GM21576 (cell line): ENCODE results near the gene FNDC3B.
A peak's percentile ranks its signal among the peaks of the same experiment; 100 is the strongest.

Experiments
- ATAC-seq: cut with Tn5 transposase; IDR thresholded peaks from one replicate; pipeline ENCODE4 v1.9.1; 2021; ENCODE audit warnings: mild to moderate bottlenecking, moderate library complexity; ENCODE audit not compliant: unreplicated experiment

Gene FNDC3B

GRCh38 chr3:172051957-172052354 lies 12.6 kb downstream of the FNDC3B start:
- no peak for ATAC-seq

DNA sequence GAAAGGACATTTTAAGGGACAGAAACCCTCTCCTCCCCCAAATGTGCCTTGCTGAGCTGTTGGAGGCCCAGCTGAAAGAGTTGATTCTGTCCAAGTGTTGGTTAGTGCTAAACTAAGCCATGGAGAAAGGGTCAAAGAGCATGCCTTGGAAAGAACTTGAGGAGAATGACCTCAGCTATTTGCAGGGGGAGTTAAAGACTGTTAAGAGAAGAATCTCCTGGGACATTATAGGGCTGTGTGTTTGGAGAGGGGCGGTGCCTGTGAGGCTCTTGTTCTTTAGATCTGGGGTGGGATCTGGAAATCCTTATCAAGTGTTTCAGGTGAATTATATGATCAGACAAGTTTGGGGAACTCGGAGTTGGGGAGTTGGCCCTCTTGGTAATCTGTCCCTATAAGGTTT lies 13.0 kb downstream of the FNDC3B start:
- ATAC-seq, result no peak

GRCh38 chr3:172054115-172054764 lies 14.9 kb downstream of the FNDC3B start:
- ATAC-seq, result no peak

- ATAC-seq, result no peak
Measured at GRCh38 chr3:172056416-172056815, 17.0 kb downstream of the FNDC3B start.

- no peak for ATAC-seq
Measured at GRCh38 chr3:172057059-172057458, 17.7 kb downstream of the FNDC3B start.

GRCh38 chr3:172057624-172058327 lies 18.4 kb downstream of the FNDC3B start:
- no peak for ATAC-seq

GRCh38 chr3:172059532-172059931 lies 20.2 kb downstream of the FNDC3B start:
- ATAC-seq, result no peak

DNA sequence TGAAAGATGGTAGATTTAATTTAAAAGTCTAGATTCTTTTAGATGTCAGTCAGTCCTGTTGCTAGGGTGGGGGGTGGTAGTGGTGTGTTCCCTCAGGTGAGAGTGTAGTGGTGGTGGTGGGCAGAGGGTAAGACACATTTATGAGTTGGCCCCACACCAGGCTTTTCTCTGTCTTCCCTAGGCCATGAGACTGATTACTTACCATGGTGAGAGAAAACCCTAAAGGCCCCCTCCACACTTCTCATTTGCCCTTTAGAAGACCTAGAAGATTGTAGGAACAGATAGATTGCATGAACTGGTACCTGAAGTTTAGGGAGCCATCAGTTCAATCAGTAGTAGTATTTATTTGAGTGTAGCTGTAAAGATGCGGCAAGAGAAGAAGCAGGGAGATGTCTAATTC lies 20.9 kb downstream of the FNDC3B start:
- ATAC-seq, result no peak

GRCh38 chr3:172061724-172062184 lies 22.4 kb downstream of the FNDC3B start:
- peak; percentile 92 for ATAC-seq

DNA sequence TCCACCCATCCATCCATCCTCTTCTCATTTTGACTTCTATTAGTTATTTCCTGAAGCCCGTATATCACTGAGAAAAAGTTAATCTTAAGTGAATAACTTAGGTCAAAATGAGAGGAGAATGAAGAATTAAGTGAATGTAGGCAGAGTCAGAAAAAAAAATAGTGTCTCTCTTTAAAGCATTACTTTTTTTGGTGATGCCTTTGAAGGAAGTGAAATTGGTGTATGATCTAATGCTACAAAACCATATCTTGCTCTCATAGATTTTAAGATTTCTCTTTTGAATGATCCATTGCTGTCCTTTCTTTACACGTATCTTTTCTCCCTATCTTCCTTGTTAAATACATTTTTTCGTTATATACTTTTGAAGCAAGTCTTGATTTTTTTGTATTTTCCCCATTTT lies 23.4 kb downstream of the FNDC3B start:
- ATAC-seq, result no peak

DNA sequence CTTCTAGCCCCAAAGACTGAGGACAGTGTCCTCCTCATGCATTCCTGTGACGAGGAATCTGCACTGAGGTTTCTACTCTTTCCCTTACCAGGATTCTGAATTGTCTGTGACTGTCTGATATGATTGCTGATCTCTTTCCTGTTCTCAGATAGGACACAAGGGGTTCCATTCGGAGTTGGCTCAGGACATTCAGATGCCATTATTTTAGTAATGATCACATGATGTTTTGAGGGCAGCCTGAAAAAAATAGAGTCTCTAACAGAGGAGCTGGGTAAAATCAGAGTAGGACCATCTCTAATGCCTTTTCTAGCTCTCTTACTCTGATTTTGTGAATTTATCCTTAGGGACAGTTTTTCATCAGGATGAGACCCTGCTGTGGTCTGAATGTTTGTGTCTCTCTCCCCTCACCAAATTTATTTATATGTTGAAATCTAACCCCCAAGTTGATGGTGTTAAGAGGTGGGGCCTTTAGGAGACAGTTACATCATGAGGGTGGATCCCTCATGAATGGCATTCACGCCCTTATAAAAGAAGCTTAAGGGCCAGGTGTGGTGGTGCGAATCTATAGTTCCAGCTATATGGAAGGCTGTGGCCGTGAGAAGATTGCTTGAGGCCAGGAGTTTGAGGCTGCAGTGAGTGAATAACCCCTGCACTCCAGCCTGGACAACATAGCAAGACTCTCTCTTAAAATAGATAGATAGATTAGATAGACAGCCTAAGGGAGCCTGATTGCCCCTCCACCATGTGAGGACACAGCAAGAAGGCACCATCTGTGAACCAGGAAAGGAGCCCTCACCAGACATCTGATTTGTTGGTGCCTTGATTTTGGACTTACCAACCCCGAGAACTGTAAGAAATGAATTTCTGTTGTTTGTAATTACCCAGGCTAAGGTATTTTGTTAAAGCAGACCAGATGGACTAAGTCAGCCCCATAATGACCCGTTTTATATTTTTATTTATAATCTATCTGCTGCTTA lies 24.4 kb downstream of the FNDC3B start:
- no peak for ATAC-seq

GRCh38 chr3:172065527-172065926 lies 26.1 kb downstream of the FNDC3B start:
- ATAC-seq, result no peak

DNA sequence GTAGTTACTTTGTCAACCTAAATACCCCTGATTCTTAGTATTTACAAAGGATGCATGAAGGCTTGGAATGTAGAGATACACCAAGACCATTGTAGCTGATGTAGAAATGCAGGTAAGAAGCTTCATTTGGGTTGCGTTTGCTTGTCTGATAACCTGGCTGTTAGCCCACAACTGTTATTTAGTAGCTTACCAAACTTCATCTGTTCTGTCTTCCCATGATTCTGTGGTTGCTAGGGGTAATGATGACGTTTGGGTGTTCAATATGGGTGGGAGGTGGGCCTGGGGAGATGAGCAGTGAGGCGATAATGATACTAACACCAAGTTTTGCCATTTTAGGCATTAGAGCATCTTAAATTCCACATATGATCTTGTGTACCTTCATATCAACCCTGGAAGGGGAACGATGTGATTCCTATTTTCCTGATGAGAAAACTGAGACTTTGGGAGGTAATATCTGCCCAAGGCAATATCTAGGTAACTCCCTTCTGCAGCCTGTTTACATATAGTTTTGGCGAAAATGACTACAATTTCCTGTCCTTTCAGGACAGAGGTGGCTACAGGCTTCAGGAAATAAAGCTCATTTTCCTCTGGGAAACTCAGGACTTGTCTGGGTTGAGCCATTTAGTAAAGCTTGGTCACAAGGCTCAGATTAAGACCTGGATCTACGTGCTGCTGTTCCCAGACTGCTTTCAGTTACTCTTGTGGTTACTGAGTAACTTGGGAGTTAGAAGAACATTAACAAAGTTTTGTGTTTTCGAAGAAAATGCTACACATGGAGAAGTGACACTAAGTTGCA lies 26.8 kb downstream of the FNDC3B start:
- no peak for ATAC-seq

DNA sequence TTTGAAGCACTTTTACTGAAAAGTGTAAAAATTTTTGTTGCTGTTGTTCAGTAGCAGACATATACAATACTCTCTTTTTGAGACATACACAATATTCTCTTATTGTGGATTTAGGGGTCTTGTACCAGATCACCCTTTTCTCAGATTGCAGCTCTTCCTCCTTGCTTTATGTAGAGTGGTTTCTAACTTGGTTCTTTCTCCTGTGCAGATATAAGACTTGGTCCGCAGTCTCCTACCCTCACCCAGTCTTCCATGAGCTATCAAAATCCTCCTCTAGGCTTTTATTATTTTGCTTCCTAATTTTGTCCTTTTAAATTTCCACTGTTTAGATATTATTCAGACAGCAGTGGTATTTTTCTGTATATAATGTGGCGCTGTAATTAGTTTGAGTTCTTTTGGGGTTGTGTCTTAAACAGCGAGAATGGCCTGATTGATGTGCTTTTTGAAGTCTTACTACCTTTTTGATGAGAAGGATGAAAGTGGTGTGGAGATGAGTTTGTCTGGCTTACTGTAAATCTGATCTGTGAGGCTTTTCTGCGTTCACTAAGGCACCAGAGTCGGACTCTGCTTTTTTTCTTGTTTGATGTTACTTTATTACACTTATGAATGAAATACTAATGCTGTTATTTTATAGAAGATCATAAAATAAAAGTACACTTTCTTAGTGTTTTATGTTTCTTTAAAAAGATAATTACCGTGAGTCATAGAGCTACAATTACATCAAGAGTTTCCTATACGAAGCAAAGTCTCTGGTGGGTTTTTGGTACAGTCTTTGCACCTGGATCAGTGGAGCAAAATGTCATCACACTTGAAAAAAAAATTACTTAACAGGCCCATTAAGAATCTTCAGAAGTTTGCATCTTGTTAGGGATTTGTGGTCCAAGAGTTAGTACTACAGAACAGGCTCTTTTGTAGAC lies 27.8 kb downstream of the FNDC3B start:
- no peak for ATAC-seq

DNA sequence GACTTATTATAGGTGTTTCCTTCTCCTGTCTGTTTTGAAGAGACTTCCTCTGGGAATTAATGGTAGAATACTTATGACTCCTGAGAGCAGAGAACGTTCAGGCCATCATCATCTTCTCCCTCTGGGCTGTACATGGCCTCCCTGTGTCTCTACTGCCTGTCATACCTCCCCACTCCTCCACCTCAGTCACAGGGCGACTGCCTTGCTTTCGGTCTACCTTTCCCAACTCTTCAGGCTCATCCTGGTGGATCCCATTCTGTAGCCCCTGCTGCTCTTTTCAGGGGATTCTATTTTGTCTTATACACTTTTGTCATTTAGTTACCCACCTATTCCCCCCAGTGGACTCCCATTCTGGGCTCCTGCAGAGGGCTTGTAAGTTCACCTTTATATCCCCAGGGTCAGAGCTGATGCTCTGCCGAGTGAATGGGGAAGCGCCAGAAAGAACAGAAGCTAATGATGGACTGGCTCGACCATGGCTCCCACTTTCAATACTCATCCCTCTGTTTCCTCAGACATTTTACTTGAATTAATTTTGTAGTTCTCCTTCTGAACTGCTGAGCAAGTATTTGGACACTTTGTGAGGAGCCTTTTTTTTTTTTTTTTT lies 28.6 kb downstream of the FNDC3B start:
- ATAC-seq, result no peak

GRCh38 chr3:172068977-172069376 lies 29.6 kb downstream of the FNDC3B start:
- no peak for ATAC-seq

DNA sequence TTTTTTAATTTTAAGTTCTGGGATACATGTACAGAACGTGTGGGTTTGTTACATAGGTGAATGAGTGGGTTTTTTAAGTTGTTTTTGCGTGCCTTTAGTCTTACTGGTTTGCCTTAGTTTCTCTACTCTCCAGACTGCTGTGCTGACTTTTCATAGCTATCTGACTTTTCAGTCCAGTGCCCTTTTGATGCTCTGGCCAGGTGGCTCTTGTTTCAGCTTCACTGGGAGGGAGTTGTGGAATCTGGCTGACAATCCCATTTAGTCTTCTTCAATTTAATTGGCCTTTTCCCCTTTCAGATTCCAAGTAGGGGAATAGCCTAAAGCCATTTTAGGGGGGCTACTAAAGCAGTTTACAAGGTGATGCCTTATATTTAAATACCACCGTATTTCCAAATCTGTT lies 30.1 kb downstream of the FNDC3B start:
- no peak for ATAC-seq

- no peak for ATAC-seq
Measured at GRCh38 chr3:172070269-172070668, 30.9 kb downstream of the FNDC3B start.

GRCh38 chr3:172070802-172071201 lies 31.4 kb downstream of the FNDC3B start:
- no peak for ATAC-seq
